Measurements from ENCODE around the gene FBXL20.
"Not testable (repeated sequence)": the region's sequence is repeated elsewhere in the genome, so short reads cannot be mapped to it uniquely, and the experiment has no call there.

The FBXL20 gene

GRCh38 chr17:39401412-39402243 lies at the start of gene FBXL20:
FBXL20 (minus strand) TSS chr17:39401626; CDS start chr17:39401402, 224 bp downstream.
- peaks cover 0 to 35% (median 15%) of the 10 kb centered on the region in 4 donors for H3K4me1 ChIP-seq
- peak within 1 kb of the TSS; percentile 90 to 97 for H3K27ac ChIP-seq
- peaks cover 0 to 15% (median 0%) of the 10 kb centered on the region in 3 donors for H3K36me3 ChIP-seq
- TF ChIP-seq, protein P1, sequence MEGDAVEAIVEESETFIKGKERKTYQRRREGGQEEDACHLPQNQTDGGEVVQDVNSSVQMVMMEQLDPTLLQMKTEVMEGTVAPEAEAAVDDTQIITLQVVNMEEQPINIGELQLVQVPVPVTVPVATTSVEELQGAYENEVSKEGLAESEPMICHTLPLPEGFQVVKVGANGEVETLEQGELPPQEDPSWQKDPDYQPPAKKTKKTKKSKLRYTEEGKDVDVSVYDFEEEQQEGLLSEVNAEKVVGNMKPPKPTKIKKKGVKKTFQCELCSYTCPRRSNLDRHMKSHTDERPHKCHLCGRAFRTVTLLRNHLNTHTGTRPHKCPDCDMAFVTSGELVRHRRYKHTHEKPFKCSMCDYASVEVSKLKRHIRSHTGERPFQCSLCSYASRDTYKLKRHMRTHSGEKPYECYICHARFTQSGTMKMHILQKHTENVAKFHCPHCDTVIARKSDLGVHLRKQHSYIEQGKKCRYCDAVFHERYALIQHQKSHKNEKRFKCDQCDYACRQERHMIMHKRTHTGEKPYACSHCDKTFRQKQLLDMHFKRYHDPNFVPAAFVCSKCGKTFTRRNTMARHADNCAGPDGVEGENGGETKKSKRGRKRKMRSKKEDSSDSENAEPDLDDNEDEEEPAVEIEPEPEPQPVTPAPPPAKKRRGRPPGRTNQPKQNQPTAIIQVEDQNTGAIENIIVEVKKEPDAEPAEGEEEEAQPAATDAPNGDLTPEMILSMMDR (IDR thresholded peaks at IDR 0.05) = no peak
- no peaks in the 10 kb centered on the region for H3K9me3 ChIP-seq
- H3K4me3 ChIP-seq = peak within 1 kb of the TSS; percentile 85
- H3K27me3 ChIP-seq = no peaks in the 10 kb centered on the region
- intact Hi-C loops (cut with DNase I; ENCODE audit: low total_unique reads) = loop anchor here (10.0 kb wide), 2 partner anchors 53 to 147 kb away; partner anchors contain the start of gene MED1
- peak; percentile 95 to 96 for DNase-seq

- TF ChIP-seq, protein P1 (IDR thresholded peaks at IDR 0.05) = no peak
- intact Hi-C loops (cut with DNase I; ENCODE audit: low total_unique reads) = loop anchor here (10.0 kb wide), 1 partner anchor 46 kb away; the partner anchor contains the start of gene FBXL20
- DNase-seq = peak; percentile 93 to 96
- Histone ChIP-seq H3K4me1 (peaks cover 0 to 29% (median 14%) of the 10 kb centered on the region in 4 donors), H3K4me3 (peak within 1 kb of the TSS; percentile 73 to 88), H3K9me3 (no peaks in the 10 kb centered on the region), H3K27me3 (no peaks in the 10 kb centered on the region), H3K27ac (peak within 1 kb of the TSS; percentile 88 to 91), H3K36me3 (peaks cover 4 to 24% (median 6%) of the 10 kb centered on the region in 3 donors)
These were observed 49.6 kb upstream of the FBXL20 start, which contains the start of gene MED1 for GRCh38 chr17:39450847-39451581. MED1 (minus strand) TSS chr17:39451263; CDS start chr17:39451062, 201 bp downstream.

DNA sequence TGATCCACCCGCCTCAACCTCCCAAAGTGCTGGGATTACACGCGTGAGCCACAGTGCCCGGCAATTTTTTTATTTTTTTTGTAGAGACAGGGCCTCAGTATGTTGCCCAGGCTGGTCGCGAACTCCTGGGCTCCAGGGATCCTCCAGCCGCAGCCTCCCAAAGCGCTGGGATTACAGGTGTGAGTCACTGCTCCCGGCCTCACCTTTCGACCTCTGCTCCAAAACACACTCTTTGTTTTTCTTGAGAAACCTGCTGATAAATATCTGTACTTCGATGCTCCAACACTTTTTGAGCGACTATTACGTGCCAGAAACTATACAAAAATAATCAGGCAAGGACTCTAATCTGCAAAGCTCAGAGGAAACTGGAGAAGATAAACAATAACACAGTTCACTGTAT lies 48.6 kb upstream of the FBXL20 start:
- intact Hi-C loops (cut with DNase I; ENCODE audit: low total_unique reads) = loop anchor here (10.0 kb wide), 1 partner anchor 45 kb away; the partner anchor contains the start of gene FBXL20
- Histone ChIP-seq H3K9me3 (no peaks in the 10 kb centered on the region), H3K4me1 (peaks cover 0 to 29% (median 14%) of the 10 kb centered on the region in 4 donors), H3K4me3 (peak overlapping the region; percentile 73 to 88), H3K27ac (no peak overlapping the region), H3K27me3 (no peaks in the 10 kb centered on the region), H3K36me3 (peaks cover 14 to 34% (median 14%) of the 10 kb centered on the region in 3 donors)
- TF ChIP-seq, protein P1 (IDR thresholded peaks at IDR 0.05) = no peak
- no peak for DNase-seq

DNA sequence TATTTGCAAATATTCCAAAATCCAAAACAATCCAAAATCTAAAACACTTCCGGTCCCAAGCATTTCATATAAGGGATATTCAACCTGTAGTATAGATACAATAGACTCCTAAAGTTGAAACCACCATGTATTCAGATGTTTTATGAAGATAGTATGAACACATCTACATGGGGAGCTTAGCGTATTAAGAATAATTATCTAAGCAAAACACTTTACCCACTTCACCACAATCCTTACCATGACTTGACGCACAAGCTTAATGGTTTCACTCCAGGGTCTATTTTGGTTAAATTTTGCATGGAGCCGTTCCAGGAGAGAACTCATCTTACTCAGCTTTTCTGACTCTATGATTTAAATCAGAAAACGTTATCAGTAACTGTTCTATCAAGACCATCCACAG lies 46.1 kb upstream of the FBXL20 start:
- no peak for DNase-seq
- peaks cover 0 to 29% (median 14%) of the 10 kb centered on the region in 4 donors for H3K4me1 ChIP-seq
- H3K36me3 ChIP-seq = peaks cover 31 to 59% (median 37%) of the 10 kb centered on the region in 3 donors
- TF ChIP-seq, protein P1 (IDR thresholded peaks at IDR 0.05) = no peak
- no peak overlapping the region for H3K4me3 ChIP-seq
- no peaks in the 10 kb centered on the region for H3K27me3 ChIP-seq
- intact Hi-C loops (cut with DNase I; ENCODE audit: low total_unique reads) = no loop called here
- no peaks in the 10 kb centered on the region for H3K9me3 ChIP-seq
- H3K27ac ChIP-seq = no peak overlapping the region

DNA sequence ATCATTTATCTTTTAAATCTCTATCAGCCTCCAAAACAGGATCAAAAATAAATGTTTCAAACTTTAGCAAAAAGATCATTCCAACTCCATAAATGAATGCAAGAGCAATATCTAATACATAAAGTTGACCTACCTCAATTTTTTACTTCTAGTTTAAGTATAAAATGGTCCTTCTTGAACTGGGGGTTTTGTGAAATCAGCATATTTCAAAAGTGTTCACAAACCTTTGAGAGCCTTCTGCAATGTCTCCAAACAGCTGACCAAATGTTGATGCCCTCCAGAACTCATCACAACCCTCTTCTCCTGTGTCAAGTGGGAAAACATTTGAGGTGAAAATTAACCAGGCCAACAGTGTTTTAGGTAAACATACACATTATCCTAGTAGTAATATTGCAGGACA lies 41.9 kb upstream of the FBXL20 start:
- no peaks in the 10 kb centered on the region for H3K27me3 ChIP-seq
- H3K27ac ChIP-seq = no peak overlapping the region
- H3K4me1 ChIP-seq = peaks cover 0 to 5% (median 0%) of the 10 kb centered on the region in 4 donors
- H3K36me3 ChIP-seq = peaks cover 71 to 100% (median 76%) of the 10 kb centered on the region in 3 donors
- H3K4me3 ChIP-seq = no peak overlapping the region
- TF ChIP-seq, protein P1 (IDR thresholded peaks at IDR 0.05) = no peak
- intact Hi-C loops (cut with DNase I; ENCODE audit: low total_unique reads) = no loop called here
- DNase-seq = no peak
- no peaks in the 10 kb centered on the region for H3K9me3 ChIP-seq

DNA sequence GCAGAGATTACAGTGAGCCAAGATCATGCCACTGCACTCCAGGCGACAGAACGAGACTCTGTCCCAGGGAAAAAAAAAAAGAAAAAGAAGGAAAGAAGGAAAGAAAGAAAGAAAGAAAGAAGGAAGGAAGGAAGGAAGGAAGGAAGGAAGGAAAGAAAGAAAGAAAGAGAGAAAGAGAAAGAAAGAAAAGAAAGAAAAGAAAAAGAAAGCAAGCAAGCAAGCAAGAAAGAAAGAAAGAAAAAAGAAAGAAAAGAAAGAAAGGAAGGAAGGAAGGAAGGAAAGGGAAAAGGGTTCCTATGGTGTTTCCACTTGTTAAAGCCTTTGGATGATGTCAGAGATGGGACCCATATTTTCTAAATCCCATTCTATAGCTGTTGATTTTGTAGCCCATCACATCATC lies 38.4 kb upstream of the FBXL20 start:
- intact Hi-C loops (cut with DNase I; ENCODE audit: low total_unique reads) = loop anchor here (10.0 kb wide), 1 partner anchor 65 kb away; no protein-coding TSS in a partner anchor
- H3K27ac ChIP-seq, H3K9me3 ChIP-seq, DNase-seq, H3K27me3 ChIP-seq, H3K4me3 ChIP-seq, H3K4me1 ChIP-seq: not testable (repeated sequence)
- H3K36me3 ChIP-seq = peaks cover 80 to 98% (median 80%) of the 10 kb centered on the region in 3 donors
